Measurements from ENCODE around the gene COL2A1.

Gene COL2A1

DNA sequence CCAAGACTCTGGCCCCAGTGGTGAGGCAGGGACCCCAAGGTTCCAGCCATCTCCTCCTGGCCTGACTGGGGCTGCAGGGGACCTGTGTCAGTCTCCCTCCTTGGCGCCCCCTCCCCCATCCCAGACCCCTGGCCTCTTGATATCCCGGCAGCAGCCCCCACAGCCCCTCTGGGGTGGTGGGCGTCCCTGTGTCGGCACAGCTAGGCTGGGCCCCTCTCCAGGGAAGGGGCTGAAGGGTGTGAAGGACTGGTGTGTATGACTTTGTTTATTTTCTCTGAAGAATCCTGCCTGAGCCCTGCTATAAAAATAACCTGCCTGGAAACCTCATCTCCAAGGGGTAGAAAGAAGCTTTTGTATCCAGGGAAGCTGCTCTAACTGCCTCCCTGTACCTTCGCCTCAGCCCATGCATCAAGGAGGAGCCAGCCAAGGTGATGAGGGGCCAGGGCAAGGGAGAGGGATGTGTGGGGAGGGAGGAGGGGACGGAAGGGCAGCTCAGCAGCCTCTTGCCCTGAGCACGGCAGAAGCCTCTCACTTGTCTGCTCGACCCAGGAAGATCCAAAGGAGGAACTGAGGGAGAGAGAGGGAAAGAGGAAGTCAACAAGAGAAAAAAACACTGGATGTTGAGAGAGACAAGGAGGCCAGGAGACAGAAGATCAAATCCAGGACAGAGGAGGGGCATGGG lies 25.4 kb upstream of the COL2A1 start:
- DNase-seq, result no peak

DNA sequence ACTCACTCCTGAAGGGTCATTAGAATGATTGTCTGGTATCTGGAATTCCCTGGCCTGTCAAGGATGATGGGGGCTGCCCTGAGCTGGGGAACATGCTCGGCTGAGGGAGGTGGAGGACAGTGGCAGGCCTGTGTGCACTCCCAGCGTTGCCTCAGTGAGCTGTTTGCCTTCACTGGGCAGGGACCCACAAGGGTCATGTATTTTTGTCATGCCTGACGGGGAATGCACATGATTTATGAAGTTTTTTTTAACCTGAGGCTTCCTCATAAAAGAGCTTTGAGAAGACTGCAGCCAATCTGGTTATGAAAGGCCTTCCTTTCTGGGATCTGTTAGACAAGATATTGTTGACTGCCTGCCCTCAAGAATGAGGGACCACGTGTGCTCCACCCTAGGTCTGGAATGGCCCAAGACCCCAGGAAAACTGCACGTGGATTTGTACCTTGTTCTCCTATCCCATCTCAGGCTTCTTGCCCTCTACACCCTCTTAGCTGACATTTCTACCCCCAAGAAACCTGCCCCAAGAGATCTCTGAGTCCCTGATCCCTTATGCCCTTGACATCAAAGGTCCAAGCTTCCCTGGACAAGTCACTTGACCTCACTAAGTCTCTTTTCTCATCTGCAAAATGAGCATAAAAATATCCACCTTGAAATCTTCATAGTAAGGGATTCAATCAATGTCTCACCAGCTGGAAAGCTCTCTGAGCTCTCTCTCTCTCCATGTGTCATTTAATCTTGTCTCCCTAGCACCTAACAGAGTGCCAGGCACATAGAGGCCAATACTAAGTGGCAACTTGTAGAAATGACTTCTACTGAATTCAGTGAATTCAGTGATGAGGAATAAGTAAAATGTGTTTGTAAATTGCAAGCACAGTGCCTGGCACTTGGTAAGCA lies 24.5 kb upstream of the COL2A1 start:
- no peak for DNase-seq

DNA sequence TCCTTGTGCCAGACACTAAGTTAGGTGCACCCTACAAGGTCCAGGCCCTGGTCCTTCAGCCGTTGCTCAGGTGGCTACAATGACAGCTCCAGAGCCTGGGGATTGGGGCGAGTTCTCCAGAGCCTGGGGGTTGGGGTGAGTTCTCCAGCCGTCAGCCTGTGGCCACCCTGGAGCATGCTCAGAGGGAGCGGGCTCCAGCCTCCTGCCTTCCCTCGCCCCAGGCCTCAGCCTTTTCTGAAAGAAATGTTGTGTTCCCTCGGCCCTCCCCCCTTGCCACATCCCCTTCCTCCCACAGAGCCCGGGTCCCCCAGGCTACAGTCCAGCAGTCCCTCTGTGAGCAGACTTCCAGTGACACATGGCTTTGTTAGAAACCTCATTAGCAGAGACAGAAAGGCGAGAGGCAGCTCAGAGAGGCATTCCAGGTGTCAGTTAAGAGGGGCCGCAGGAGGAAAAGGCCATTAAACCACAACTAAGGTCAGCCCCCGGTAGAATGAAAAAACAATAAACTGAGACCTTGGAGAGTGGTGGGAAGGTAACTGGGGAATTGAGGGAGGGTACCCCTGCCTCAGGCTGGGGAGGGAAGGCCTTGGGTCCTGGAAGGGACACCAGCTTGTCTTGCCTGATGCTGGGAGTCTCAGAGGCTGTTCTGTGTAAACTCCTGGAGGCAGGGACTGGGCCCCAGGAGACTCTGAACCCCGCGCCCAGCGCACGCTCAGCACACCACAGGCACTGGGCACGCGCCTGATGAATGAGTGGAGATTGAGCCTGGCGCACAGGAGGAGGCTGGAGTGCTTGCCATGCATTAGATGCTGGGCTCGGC lies 23.1 kb upstream of the COL2A1 start:
- no peak for DNase-seq

DNA sequence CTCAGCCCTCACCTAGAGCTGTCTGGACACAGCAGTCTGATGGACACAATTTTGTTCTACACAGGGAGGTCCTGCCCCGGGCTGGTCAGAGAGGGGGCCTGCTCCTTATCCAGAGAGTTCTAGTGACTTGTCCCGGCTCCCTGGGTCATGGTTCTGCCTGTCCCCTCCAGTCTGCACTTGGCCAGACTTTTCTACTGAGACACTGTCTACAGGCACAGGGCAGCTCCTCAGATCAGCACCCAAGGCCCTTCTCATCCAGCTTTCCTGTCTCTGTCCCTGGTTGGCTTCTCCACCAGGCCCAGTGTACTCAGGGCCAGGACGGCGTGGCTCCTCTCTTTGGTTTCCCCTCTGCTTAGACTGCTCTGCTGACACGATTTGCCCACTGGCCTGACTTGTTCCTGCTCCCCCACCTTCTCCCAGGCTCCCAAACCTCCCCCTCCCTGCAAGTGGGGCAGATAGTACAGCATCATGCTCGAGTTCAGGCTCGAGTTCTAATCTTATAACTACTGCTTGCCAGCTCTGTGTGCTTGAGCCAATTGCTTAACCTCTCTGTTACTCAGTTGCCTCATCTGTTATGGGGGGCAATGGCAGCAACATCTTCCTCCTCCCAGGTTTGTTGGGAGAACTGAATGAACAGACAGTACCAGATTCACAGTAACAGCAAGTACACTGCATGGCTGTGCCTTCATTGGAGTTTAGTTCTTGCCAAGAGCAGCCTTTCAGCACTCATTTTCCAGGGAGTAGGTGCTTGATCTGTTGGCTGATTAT lies 22.0 kb upstream of the COL2A1 start:
- DNase-seq, result no peak

DNA sequence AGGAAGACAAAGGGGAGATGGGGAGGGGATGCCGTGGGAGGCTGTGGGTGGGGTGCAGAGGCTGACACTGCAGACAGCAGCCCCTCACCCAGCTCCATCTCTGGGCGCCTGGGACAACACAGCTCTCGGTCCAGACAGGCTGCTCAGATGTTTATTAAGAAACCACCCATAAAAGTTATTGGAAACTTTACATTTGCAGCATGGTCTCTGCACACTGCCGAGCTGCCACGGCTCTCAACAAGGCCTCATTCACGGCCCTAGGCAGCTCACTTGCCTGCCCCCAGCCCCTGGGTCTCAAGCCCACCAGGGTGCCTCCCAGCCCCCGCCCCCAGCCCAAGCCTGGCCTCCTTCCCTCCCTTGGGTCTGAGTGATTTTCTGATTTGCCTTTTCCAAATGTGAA lies 21.0 kb upstream of the COL2A1 start:
- no peak for DNase-seq

DNA sequence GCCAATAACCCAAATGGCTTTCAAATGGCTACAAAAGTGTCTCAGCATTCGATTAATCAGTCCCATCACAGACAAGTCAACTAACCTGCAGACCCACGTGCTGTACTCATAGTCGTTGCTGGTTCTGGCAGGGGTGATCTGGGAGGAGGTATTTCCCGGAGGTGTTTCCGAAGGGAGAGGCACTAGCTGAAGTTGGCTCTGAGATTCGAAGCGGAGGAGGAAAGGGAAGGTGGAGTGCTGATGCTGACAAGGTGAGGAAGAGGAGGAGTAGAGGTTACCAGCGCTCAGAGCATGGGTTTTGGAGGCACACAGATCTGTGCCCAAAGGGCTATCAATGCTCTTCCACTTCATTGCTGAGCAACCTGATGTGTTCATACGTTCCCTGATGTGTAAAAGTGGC lies 20.5 kb upstream of the COL2A1 start:
- DNase-seq, result no peak

DNA sequence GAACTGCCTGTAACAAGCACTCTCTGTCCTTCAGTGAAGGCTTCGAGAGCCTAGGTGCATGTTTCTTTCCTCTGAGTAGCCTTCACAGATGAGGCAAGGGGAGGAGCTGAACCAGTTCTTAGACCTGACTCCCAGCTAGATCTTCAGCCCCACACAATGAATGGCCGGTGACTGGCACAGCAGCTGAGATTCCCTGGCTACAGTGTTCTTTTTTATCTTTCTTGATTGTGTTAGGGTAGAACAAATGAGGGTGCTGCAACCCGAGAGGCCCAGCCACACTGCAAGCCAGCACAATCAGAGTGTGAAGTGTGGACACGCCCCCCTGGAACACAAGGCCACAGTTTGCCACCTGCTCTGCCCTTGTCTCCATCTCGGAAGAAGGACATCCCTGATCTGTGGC lies 19.1 kb upstream of the COL2A1 start:
- no peak for DNase-seq

DNA sequence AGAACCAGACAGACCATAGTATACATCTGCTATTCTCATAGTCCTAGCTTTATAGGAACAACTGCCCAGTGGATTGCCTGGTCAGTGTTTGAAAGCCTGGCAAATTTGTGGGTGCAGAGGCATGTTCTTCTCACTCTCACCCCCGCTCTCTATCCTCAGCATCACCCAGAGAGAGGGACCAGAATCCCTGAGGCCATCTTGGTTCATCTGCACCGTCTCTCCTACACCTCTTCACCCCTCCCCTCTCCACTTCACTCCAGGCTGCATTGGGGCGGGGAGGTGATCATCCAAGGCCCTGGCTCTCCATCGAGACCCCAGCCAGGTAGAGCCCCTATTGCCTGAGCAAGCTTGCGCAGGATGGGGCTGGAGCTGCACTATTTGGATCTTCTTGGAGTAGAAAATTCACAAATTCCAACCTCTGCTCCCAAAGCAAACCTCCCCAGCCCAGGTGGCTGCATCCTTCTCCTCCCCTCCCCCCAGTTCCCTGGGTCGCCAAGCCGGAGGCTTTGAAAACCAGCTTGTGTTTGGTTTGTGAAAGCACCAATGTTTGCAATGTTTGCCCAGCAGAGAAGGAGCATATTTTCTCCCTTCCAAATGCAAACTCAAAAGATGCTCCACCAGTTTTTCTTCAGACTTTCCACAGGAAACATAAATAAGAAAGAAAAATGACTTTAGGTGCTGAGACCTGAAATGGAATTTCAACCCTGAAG lies 18.6 kb upstream of the COL2A1 start:
- DNase-seq, result no peak

DNA sequence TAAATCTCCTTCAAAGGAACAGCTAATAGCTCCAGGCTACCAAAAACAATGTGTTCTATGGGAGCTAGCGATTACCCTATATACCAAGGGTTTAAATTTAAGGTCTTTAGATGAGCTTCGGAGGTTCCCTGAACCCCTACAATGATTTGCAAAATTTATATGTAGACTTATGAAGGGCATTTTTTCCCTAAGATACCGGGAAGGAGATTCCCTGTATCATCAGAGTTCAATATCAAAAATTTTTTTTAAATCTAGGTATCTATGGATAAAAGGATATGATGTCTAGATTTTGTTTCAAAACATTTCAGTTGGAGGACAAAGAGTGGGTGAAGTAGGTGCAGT lies 17.9 kb upstream of the COL2A1 start:
- DNase-seq, result no peak

DNA sequence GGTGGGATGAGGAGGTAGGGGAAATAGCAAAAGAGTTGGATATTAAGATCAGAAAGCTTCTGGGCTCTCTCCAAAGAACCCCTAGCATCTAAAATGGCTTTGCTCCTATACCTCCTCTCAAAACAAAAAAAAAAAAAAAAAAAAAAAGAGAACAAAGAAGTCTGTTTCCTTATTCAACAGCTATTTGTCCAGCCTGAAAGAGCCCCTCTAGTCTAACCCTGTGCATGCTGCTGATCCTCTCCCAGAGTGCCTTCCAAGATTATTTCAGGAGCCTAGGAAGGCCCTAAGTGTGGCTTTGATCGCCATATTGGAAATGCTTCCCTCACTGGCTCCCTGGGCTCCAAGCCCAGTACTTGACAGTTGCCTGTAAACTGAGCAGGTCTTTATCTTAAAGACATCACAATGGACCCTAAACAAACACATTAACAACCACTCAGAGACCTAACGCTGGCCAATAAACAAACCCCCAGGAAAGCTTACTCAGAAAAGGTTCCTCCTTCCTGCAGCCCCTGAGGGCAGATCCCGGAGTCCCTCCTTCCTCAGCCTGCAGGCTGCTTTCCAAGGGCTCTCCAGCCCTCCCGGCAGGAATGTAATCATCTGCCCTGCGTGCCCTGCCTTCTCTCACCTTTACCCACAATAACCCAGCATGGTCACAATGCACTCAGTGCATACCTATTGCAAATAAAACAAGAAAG lies 17.4 kb upstream of the COL2A1 start:
- no peak for DNase-seq

DNA sequence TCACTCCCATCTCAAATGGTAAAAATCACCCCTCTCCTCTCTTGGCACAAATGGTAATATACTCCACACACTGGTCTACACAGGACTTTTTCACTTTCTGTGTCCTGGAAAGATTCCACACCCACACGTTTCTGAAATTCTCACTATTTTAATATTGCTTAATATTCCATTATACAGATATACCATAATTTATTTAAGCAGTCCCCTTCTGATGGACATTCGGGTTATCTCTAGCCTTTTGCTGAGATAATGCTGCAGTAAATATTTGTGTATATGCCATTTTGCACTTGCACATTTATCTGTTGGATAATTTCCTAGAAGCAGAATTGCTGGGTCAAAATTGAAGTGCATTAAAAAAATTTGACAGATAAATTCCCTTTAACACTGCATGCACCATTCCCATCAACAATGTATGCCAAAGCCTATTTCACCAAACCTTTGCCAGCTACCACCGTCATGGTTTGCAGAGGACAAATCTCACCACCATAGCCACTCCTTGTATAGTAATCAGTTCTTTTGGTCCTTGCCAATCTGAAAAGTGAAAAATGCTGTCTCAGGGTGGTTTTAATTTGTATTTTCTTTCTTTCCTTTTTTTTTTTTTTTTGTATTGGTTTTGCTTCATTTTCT lies 15.5 kb upstream of the COL2A1 start:
- DNase-seq, result no peak

DNA sequence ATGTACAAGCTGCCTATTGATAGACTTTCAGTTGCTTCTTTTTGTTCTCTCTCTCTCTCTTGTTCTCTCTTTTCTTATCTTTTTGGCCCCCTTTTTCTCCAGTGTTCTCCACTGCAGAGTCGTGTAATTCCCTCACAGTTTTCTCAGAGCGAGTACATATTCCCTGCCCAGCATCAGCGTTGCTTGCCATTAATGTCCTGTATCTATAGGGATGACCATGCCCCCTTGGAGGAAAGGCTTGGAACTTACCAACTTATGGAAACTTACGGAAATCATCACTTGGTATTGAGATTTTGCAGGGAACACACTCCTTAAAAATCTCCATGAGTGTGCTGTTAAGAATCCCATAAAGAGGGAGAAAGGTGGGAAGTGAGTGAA lies 14.3 kb upstream of the COL2A1 start:
- DNase-seq, result no peak

DNA sequence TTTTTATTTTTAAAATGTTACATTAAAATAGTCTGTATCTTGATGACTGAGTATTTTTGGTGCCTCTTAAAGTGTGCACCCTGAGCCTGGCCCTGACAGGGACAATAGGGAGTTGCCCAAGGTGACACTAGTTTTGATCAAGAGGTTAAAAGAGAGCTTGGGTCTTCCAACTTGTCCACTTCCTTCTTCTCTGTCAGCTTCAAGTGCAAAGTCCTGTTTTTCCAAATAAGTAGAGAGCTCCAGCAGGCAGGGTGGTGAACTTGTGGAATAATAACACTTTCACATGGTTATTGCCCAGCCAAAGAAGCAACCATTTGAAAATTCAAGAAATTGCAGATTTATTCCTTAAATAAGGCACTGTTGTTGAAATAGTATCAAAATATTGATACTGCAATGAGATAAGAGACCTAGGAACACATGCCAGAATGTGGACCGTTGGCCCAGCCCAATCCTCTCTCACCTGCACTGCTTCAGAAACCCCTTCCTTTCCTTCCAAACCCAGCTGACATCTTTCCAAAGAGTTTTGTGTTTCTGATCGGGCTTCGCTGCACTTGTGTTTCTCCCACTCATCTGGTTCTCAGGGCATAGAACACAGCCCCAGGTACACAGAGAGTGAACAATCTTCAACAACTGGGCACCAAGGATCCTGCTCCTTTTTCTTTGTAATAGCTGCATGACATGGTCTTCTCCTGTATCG lies 13.8 kb upstream of the COL2A1 start:
- DNase-seq, result no peak

DNA sequence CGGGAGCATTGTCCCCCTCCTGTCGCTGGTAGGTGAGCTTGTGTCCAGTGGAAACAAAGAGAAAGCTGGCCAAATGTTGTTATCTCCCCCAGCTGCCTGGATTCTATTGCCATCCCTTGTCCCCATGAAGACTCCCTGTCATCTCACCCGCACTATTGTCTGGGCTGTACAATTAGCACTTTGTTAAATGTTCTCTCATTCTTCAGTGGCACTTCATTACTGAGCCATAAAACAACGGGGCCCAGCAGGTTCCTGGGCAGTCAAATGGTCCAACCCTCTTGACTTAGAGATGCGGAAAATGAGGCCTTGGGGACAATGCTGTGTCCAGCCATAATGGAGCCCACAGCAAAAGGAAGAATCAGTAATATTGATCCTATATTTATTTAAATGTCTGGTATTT lies 13.2 kb upstream of the COL2A1 start:
- DNase-seq, result no peak

DNA sequence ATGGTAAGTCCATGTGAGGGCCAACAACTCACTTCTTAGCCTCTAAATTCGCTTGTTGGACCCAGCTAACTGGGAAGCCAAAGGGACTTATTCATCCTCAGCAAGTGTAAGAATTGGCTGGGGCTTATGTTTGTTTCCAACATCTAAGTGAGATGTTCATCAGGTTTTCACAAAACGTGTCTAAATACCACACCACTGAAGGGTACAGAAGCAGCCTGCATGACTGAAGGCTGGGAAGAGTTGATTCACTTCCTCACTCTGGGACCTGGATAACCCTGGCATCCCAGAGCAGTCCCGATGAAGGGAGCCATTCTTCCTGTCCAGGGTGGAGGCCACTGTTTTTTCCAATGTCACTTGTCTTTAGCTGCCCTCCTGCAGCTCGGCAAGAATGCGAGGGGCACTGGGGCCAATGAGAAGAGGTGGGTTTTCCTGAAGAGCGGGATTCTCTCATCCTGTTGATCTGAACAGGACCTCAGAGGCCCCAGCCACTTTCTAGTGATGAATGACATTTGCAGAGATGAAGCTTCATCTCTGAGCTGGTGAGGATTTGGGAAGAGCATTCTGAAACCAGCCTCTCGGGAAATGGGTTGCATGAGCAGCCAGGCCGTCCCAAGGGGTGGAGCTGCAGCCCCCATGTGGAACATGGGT lies 12.2 kb upstream of the COL2A1 start:
- DNase-seq, result no peak

DNA sequence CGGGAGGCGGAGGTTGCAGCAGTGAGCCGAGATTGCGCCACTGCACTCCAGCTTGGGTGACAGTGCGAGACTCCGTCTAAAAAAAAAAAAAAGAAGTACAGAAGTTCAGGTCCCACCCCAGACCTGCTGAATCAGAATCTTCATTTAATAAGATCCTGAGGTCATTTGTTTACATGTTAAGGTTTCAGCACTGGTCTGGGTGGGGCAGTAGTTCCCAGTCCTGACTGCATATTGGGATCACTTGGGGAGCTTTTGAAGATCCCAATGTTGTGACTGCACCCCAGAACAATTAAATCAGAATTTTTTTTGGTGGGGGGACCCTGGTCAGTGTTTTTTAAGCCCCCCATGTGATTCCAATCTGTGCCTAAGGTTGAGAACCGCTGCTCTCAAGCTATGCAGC lies 11.7 kb upstream of the COL2A1 start:
- no peak for DNase-seq

DNA sequence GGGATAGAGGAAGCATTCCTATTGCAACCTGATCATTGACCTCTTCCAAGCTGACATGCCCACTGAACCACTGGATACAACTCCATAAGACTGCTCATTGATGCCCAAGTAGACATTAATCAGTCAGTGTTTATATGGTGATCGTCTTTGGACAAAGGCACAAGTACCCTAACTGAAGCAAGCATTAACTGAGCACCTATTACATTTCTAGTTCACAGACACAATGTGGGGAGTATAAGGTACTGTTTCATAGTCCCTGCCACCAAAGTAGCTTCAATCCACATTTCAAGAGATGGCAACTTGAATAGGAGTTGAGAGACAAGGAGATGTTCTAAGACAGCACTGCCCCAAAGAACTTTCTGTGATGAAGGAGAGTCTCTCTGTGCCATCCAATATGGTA lies 10.9 kb upstream of the COL2A1 start:
- no peak for DNase-seq

DNA sequence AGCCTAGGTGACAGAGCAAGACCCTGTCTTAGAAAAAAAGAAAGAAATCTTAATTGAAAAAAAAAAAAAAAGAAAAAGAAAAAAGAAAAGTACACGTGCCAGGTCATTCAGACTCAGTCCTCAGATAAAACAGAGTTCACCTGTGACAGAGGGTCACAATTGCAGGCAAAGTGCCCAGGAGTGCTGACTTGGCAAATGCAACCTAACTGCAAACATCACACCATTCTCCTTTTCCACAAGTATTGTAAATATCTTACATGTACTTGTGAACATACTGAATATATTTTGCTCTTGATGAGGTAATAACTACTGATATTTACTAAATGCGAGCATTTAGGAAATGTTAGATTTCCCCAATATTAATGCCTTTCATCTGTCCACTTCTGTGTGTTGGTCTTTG lies 9.0 kb upstream of the COL2A1 start:
- DNase-seq, result no peak

DNA sequence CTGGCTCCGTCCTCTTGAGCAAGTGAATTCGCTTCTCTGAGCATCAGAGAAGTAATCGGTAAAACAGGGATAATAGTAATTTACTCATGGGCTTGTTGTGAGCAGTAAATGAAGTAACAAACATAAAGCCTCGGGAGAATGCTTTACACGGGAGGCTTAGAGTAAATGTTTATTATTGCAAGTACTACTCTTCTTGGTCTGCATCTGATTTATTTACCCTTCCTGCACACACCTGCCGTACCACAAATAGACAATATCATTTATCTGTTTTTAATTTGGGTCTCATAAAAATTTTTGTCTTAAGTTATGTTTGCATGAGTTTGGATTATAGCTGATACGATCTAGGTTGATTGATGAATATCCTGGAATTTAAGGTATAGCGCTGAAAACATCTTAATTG lies 7.8 kb upstream of the COL2A1 start:
- no peak for DNase-seq

DNA sequence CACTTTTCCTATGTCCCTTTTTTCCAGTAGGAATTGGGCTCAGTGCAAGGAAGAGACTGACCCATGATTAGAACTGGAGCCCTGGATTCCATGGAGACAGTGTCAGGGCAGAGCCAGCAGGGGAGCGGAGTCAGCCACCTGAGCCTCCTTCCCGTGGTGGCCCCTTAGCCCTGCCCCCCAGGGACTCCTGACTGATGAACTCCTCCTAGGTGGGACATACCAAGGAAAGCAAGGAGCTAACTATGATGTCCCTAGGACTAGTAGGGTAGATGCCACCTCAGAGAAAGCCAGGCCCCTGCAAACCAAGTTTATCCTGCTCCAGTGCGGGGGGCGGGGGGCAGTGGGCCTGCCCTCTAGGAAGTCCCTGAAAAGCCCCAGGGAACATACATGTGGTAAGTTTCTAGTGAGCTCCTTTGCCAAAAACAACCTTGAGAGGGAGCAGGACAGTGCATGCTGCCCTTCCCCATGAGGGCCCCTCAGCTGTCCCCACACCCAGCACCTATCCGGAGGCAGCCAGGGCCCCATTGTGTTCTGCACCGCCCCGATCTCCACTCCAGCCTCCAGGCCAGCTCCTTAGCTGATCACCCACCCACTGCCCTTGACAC lies 6.2 kb upstream of the COL2A1 start:
- DNase-seq, result no peak

Measured in fibroblast of skin of right quadriceps (primary cell).